K562 (cell line): ENCODE measurements around the gene NUDCD3. TPM values are rescaled to one million over a fixed set of nuclear protein-coding genes. Genes with fewer than 3 reads are reported as not detected.

ENCODE experiments used
- ATAC-seq: fragments of 200-7000 bp; cut with Tn5 transposase; 3 replicates; pipeline ENCODE4 v1.9.1; 2020; ENCODE audit warnings: moderate library complexity
- BruUV-seq: library from RNA; stranded (reverse); fragments of 400-500 nt; replicated peaks from 2 replicates; lab custom pipeline; 2021; lab: Mats Ljungman, UMichigan
- CTCF ChIA-PET: fragments of 300-600 bp; formaldehyde crosslinking; extraction: SDS; loops from one replicate; lab custom pipeline; 2021; ENCODE audit warnings: low intra/inter-chr PET ratio; lab: Yijun Ruan, JAX
- POLR2A ChIA-PET: fragments of 300-600, 350-650 bp; sonication (Branson Sonifier 250); formaldehyde crosslinking; extraction: SDS; loops from one replicate; lab custom pipeline; 2021; ENCODE audit warnings: antibody characterized with exemption, inconsistent platforms; lab: Yijun Ruan, JAX
- DNase-seq, 4 experiments: peaks; one replicate each; pipeline versions ENCODE4 v3.0.0 to v3.0.0-alpha.2; 2011 to 2018; ENCODE audit warnings: low spot score in 3 of 4, mixed read lengths in 3 of 4; ENCODE audit errors: extremely low read depth in 1 of 4
- FAIRE-seq: peaks from 2 replicates; lab custom pipeline; 2011; peaks lifted over from hg19 to GRCh38; lab: Jason Lieb, UNC
- H2AFZ ChIP-seq: 2 replicates; pipeline ENCODE4 v1.6.0; 2011; ENCODE audit warnings: low read depth, low read length, control low read depth, inconsistent platforms
- H3K27ac ChIP-seq: fragments of 200-600 bp; 3 replicates; pipeline ENCODE4 v1.8.0; 2011; ENCODE audit warnings: low read depth, mild to moderate bottlenecking, control low read depth, inconsistent platforms, low read length, moderate library complexity, mixed read lengths; ENCODE audit errors: extremely low read depth
- H3K27me3 ChIP-seq, 2 experiments: fragments of 300-600 bp in 1 of 2; 2 replicates in 1 of 2; 3 replicates in 1 of 2; pipeline versions ENCODE4 v1.6.0 to v1.8.0; 2011; ENCODE audit warnings: inconsistent platforms in 2 of 2, low read length in 2 of 2, mild to moderate bottlenecking in 1 of 2, mixed read lengths in 1 of 2, moderate library complexity in 1 of 2; ENCODE audit not compliant: control insufficient read depth in 2 of 2, insufficient read depth in 2 of 2
- H3K36me3 ChIP-seq: fragments of 300-600 bp; 3 replicates; pipeline ENCODE4 v1.8.0; 2011; ENCODE audit warnings: mild to moderate bottlenecking, low read length, inconsistent platforms; ENCODE audit not compliant: control insufficient read depth, insufficient read depth
- H3K4me1 ChIP-seq, 2 experiments: fragments of 200-600 bp in 1 of 2; replicated peaks in 1 of 2; 2 replicates in 1 of 2; 3 replicates in 1 of 2; pipeline versions ENCODE4 v1.5.1 to v1.8.0; 2011; ENCODE audit warnings: inconsistent platforms in 2 of 2, low read length in 2 of 2, mild to moderate bottlenecking in 1 of 2, mixed read lengths in 1 of 2, moderate library complexity in 1 of 2; ENCODE audit not compliant: control insufficient read depth in 2 of 2, insufficient read depth in 2 of 2
- H3K4me2 ChIP-seq: 2 replicates; pipeline ENCODE4 v1.6.1; 2011; ENCODE audit warnings: low read length, control low read depth, inconsistent platforms, mixed read lengths; ENCODE audit not compliant: insufficient read depth
- H3K4me3 ChIP-seq: fragments of 200-600 bp; sonication (generic), shearing (Covaris generic); 2 replicates; pipeline ENCODE4 v1.5.1; 2016; ENCODE audit warnings: control low read depth, inconsistent platforms
- H3K79me2 ChIP-seq: fragments of 200-600 bp; 3 replicates; pipeline ENCODE4 v1.8.0; 2011; ENCODE audit warnings: low read length, inconsistent platforms; ENCODE audit not compliant: control insufficient read depth, insufficient read depth
- H3K9ac ChIP-seq, 2 experiments: 2 replicates each; pipeline versions ENCODE4 v1.6.0 to v1.6.1; 2011; ENCODE audit warnings: low read depth in 2 of 2, low read length in 2 of 2, control low read depth in 1 of 2, inconsistent platforms in 1 of 2, mild to moderate bottlenecking in 1 of 2, mixed read lengths in 1 of 2; ENCODE audit not compliant: insufficient read depth in 1 of 2
- H3K9me1 ChIP-seq: one replicate; pipeline ENCODE4 v1.6.0; 2011; ENCODE audit warnings: inconsistent platforms, mild to moderate bottlenecking, low read length, moderate library complexity; ENCODE audit not compliant: control insufficient read depth, insufficient read depth
- H3K9me3 ChIP-seq: replicated peaks from 2 replicates; pipeline ENCODE4 v1.5.1; 2011; ENCODE audit warnings: low read depth, low read length, inconsistent platforms; ENCODE audit not compliant: control insufficient read depth, insufficient read depth
- H4K20me1 ChIP-seq: replicated peaks from 2 replicates; pipeline ENCODE4 v1.6.1; 2011; ENCODE audit warnings: low read length, inconsistent platforms, mixed read lengths; ENCODE audit not compliant: control insufficient read depth, insufficient read depth
- SETDB1 ChIP-seq: IDR thresholded peaks from one replicate; pipeline ENCODE4 v1.6.1; 2012; ENCODE audit warnings: low read length, control low read depth, inconsistent platforms
- WGBS: fragments of 100-300 bp; shearing (Covaris generic); methylation state at CpG from one replicate; pipeline ENCODE4 v1.1.6; 2016; ENCODE audit warnings: low coverage, mixed read lengths; ENCODE audit not compliant: insufficient coverage; ENCODE audit errors: missing lambda C conversion rate; 5-methylcytosine and 5-hydroxymethylcytosine counted together
- in situ Hi-C: fragments of 300-500 bp; cut with MboI; formaldehyde crosslinking; loops from 4 replicates; pipeline ENCODE4 v1.15.0; 2018; ENCODE audit warnings: inconsistent platforms, mixed read lengths
- intact Hi-C: fragments of 100-400 bp; cut with micrococcal nuclease; formaldehyde crosslinking; loops from 2 replicates; pipeline ENCODE4 v1.14.2; 2022
- polyA plus RNA-seq, 8 experiments: library from polyadenylated mRNA; depleted of rRNA in 4 of 8; stranded (reverse) in 5 of 8; unstranded in 3 of 8; fragments of >200 nt; fragmentation: Nextera tagmentation in 2 of 8; fragmentation: Illumina TruSeq in 1 of 8; extraction: Ambion mirVana in 2 of 8; extraction: Trizol in 1 of 8; gene quantifications; 2 replicates each; pipeline versions ENCODE4 v1.2.1 to v1.2.3, GENCODE V29; 2011 to 2014; ENCODE audit warnings: inconsistent platforms in 1 of 8, missing spikeins in 1 of 8
- total RNA-seq, 7 experiments: library from RNA; depleted of rRNA in 6 of 7; stranded (reverse); fragments of >200 nt in 6 of 7; fragmentation: Illumina TruSeq in 2 of 7; extraction: Trizol in 2 of 7; gene quantifications; 2 replicates each; pipeline versions ENCODE4 v1.2.1 to v1.2.3, GENCODE V29; 2011 to 2021; ENCODE audit warnings: low replicate concordance in 1 of 7
- TF ChIP-seq, protein P1 (sequence below), 2 experiments: fragments of 450-650 bp; formaldehyde crosslinking in 1 of 2; IDR thresholded peaks; 2 replicates each; pipeline versions ENCODE4 v1.4.0 to v1.6.1; 2014 to 2020; ENCODE audit warnings: mild to moderate bottlenecking in 2 of 2, borderline replicate concordance in 1 of 2, low read depth in 1 of 2

The NUDCD3 gene
- total and polyA plus RNA-seq, 9 of the 15 experiments (the other 6 are each of a cell fraction or from before 2014, with no cell fraction given), result 24.8 to 64.2 (median 42.6) TPM

DNA sequence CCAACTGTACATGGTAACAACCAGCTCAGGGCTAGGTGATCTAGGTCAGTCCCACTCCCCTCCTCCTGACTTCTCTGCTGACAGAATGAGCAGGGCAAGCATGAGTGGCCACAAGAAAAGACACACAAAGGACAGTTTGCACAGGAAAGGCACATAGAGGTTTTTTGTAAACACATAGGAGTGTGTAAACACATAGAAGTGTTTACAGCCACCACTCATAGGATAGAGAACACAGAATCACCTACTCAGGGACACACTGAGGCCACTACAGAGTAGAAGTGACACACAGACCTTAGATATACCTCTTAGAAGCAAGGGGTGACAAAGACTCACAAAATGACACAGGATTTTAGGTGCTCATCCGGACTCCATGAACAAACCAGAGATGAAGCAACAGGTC, 19.0 kb downstream of the NUDCD3 start:
- TF ChIP-seq SETDB1, result no peak
- TF ChIP-seq, protein P1, sequence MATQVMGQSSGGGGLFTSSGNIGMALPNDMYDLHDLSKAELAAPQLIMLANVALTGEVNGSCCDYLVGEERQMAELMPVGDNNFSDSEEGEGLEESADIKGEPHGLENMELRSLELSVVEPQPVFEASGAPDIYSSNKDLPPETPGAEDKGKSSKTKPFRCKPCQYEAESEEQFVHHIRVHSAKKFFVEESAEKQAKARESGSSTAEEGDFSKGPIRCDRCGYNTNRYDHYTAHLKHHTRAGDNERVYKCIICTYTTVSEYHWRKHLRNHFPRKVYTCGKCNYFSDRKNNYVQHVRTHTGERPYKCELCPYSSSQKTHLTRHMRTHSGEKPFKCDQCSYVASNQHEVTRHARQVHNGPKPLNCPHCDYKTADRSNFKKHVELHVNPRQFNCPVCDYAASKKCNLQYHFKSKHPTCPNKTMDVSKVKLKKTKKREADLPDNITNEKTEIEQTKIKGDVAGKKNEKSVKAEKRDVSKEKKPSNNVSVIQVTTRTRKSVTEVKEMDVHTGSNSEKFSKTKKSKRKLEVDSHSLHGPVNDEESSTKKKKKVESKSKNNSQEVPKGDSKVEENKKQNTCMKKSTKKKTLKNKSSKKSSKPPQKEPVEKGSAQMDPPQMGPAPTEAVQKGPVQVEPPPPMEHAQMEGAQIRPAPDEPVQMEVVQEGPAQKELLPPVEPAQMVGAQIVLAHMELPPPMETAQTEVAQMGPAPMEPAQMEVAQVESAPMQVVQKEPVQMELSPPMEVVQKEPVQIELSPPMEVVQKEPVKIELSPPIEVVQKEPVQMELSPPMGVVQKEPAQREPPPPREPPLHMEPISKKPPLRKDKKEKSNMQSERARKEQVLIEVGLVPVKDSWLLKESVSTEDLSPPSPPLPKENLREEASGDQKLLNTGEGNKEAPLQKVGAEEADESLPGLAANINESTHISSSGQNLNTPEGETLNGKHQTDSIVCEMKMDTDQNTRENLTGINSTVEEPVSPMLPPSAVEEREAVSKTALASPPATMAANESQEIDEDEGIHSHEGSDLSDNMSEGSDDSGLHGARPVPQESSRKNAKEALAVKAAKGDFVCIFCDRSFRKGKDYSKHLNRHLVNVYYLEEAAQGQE (IDR thresholded peaks at IDR 0.05; ENCODE audit: borderline replicate concordance), result no peak
- TF ChIP-seq, protein P1 (CRISPR knock-in tag; IDR thresholded peaks at IDR 0.05; ENCODE audit: low read depth), result no peak
- ATAC-seq, result no peak
- Histone ChIP-seq H3K4me2 (no peak overlapping the region), H3K9ac (no peak overlapping the region), H3K27ac (no peak overlapping the region), H3K27me3 (no peaks in the 10 kb centered on the region), H3K4me1 (peaks cover 4 to 7% of the 10 kb centered on the region in 2 experiments; a peak in 4 of 5 replicates), H3K4me3 (no peak overlapping the region), H2AFZ (no peak overlapping the region), H3K36me3 (peaks cover 71% of the 10 kb centered on the region), H3K79me2 (peaks cover 37% of the 10 kb centered on the region; the same call in 2 of the 3 replicates), H3K9me1 (no peaks in the 10 kb centered on the region), H4K20me1 (no peaks in the 10 kb centered on the region; the same call in 1 of the 2 replicates), H3K9me3 (no peaks in the 10 kb centered on the region)
- 88% methylated on average over 1 of the region's 1 CpG for WGBS
- ChIA-PET POLR2A (interaction anchor here (0.8 to 1.0 kb wide), 2 partner anchors 9 to 103 kb away, joined by 3 read pairs; no protein-coding TSS in a partner anchor), CTCF (no interaction called here)
- no peak for FAIRE-seq
- intact Hi-C loops, result loop anchor here (10.0 kb wide), 1 partner anchor 97 kb away; no protein-coding TSS in a partner anchor
- BruUV-seq, result no TSS peak
- in situ Hi-C loops, result loop anchor here (10.0 kb wide), 1 partner anchor 227 kb away; no protein-coding TSS in a partner anchor
- no peak for DNase-seq
